Stimulated activated CD8-positive, alpha-beta memory T cell treated with anti-CD3 and anti-CD28 coated beads, Interleukin-7, amount 100 ng/mL, for 4 hours (primary cell): ENCODE measurements around the gene ZC3H12C.

ENCODE experiments used
- DNase-seq, 2 donors: peaks; one replicate each; pipeline ENCODE4 v3.0.0-alpha.2; 2020; ENCODE audit warnings: low read depth in 2 of 2

ZC3H12C gene

DNA sequence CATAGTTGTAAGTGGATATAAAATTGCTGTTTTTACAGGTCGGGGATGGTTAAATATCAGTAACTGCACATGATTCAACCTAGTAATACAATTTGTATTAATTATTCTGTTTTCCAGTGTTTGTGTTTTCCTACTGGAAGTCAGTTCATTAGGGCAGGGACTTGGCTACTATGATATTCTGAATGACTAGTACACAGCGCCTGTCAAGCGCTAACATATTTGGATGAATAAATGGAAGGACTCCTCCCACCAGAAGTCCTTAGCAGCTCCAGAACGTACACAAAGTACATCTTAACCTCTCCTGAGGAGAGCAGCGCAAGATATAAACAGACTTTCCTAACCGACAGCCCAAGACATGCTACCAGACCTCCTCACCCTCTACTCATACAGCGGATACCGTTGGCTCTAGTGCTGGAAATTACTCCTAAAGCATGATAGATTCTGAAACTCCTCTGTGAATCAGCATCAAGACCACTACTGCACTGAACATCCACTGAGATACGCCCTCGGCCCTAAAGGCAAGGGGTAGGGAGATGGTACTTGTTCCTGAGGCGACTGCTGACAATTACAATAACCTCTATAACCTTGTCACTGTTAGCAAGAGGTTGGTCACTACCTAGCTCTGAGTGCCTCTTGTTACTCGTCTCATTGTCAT, 124.2 kb downstream of the ZC3H12C start:
- DNase-seq: no peak

DNA sequence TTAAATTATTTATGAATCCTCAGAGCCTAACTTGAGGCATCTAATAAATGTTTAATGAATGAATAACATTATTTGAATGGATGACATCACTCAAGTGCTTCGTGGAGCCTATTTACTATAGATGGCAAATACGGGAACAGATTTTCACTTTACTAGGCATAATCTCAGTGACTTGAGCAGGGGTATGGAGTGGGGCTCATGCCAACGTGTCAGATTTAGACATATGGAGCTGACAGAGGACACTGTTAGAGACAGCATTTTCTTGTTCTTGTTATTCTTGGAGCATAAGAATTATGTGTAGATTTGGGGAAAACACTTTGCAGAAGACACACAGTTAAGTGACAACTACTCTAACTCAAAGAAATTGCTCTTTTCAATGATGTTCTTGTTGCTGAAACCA, 124.7 kb downstream of the ZC3H12C start:
- DNase-seq: no peak

DNA sequence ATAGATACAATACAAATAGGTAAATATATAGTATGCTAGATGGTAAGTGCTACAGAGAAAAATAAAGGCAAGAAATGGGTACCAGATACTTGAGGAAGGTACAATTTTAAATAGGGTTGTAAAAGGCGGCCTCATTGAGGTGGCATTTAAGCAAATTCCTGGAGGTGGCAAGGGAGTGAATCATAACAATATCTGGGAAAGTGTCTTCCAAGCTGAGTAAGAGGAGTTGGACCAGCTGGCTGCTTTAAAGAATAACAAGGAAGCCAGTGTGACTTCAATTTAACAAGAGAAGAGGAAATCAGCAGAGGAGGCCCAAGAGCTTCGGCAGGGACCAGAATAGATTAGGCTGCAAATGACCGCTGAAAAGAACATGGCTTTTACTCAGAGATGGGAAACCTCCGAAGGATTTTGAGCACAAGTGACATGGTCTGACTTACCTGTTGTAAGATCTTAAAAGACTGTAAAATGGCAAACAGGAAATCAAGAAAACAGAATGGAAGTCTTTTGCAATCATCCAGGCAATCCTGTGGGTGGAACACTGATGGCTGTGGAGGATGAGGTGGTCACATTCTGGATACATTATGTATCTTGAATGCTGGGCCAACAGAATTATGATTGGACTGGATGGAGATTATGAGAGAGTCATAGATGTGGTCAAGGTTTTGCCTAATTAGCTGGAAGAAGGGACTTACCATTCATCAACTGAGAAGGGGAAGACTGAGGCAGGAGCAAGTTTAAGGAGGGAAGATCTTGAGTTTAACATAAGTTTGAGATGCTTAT, 126.0 kb downstream of the ZC3H12C start:
- no peak for DNase-seq
